Astrocyte (in vitro differentiated cells and primary cell): ENCODE results near the gene OSBPL5. TPM values are rescaled to one million over a fixed set of nuclear protein-coding genes. Genes with fewer than 3 reads are reported as not detected.

ENCODE experiments used
- DNase-seq: peaks from one replicate; pipeline ENCODE4 v3.0.0-alpha.2; 2010; ENCODE audit warnings: low read depth
- FAIRE-seq: peaks from 2 replicates; lab custom pipeline; 2011; peaks lifted over from hg19 to GRCh38; lab: Jason Lieb, UNC
- H2AFZ ChIP-seq: 2 replicates; pipeline ENCODE4 v1.6.0; 2012; ENCODE audit warnings: low read depth, low read length, inconsistent platforms
- H3K27ac ChIP-seq: 2 replicates; pipeline ENCODE4 v1.5.1; 2011; ENCODE audit warnings: low read depth, low read length, inconsistent platforms
- H3K27me3 ChIP-seq: 2 replicates; pipeline ENCODE4 v1.6.0; 2011; ENCODE audit warnings: low read length, inconsistent platforms; ENCODE audit not compliant: insufficient read depth
- H3K36me3 ChIP-seq: 2 replicates; pipeline ENCODE4 v1.5.1; 2011; ENCODE audit warnings: low read length, inconsistent platforms; ENCODE audit not compliant: insufficient read depth
- H3K4me1 ChIP-seq: 2 replicates; pipeline ENCODE4 v1.5.1; 2011; ENCODE audit warnings: low read length, inconsistent platforms; ENCODE audit not compliant: insufficient read depth
- H3K4me2 ChIP-seq: 2 replicates; pipeline ENCODE4 v1.6.0; 2012; ENCODE audit warnings: low read length, inconsistent platforms
- H3K4me3 ChIP-seq: 2 replicates; pipeline ENCODE4 v1.5.1; 2011; ENCODE audit warnings: low read depth, mild to moderate bottlenecking, low read length, inconsistent platforms; ENCODE audit not compliant: insufficient read depth
- H3K79me2 ChIP-seq: 2 replicates; pipeline ENCODE4 v1.6.0; 2012; ENCODE audit warnings: mild to moderate bottlenecking, low read length, inconsistent platforms; ENCODE audit not compliant: insufficient read depth
- H3K9ac ChIP-seq: 2 replicates; pipeline ENCODE4 v1.6.0; 2012; ENCODE audit warnings: mild to moderate bottlenecking, low read length, inconsistent platforms
- H3K9me3 ChIP-seq: 2 replicates; pipeline ENCODE4 v1.5.1; 2012; ENCODE audit warnings: low read depth, mild to moderate bottlenecking, low read length, inconsistent platforms; ENCODE audit not compliant: insufficient read depth
- H4K20me1 ChIP-seq: 2 replicates; pipeline ENCODE4 v1.6.0; 2012; ENCODE audit warnings: low read length, inconsistent platforms; ENCODE audit not compliant: insufficient read depth
- H3K27ac Mint-ChIP-seq: one replicate; pipeline ENCODE4 v1.8.0; 2021; ENCODE audit warnings: mild to moderate bottlenecking, mixed read lengths; ENCODE audit not compliant: unreplicated experiment
- H3K27me3 Mint-ChIP-seq: one replicate; pipeline ENCODE4 v1.8.0; 2021; ENCODE audit warnings: low read depth, mixed read lengths; ENCODE audit not compliant: unreplicated experiment
- H3K36me3 Mint-ChIP-seq: one replicate; pipeline ENCODE4 v1.8.0; 2021; ENCODE audit warnings: low read depth, mixed read lengths; ENCODE audit not compliant: unreplicated experiment
- H3K4me1 Mint-ChIP-seq: one replicate; pipeline ENCODE4 v1.8.0; 2021; ENCODE audit warnings: low read depth, mixed read lengths; ENCODE audit not compliant: unreplicated experiment
- H3K4me3 Mint-ChIP-seq: one replicate; pipeline ENCODE4 v1.8.0; 2021; ENCODE audit warnings: mild to moderate bottlenecking, moderate library complexity, mixed read lengths; ENCODE audit not compliant: unreplicated experiment
- H3K9me3 Mint-ChIP-seq: one replicate; pipeline ENCODE4 v1.8.0; 2021; ENCODE audit warnings: mild to moderate bottlenecking, mixed read lengths; ENCODE audit not compliant: unreplicated experiment
- CTCF ChIP-seq: IDR thresholded peaks from 2 replicates; pipeline ENCODE4 v1.5.1; 2011; ENCODE audit warnings: low read depth, mild to moderate bottlenecking, inconsistent platforms, low read length, moderate library complexity; ENCODE audit not compliant: insufficient read depth
- EZH2 ChIP-seq: IDR thresholded peaks from 2 replicates; pipeline ENCODE4 v1.6.1; 2012; ENCODE audit warnings: mild to moderate bottlenecking, low read length, inconsistent platforms; ENCODE audit not compliant: insufficient read depth
- total RNA-seq: library from RNA; stranded (reverse); gene quantifications from 2 replicates; pipeline ENCODE4 v1.2.1, GENCODE V29; 2021

Gene OSBPL5
- total RNA-seq, 1 donor from 2014 or later: 29.0 TPM

- Mint-ChIP-seq H3K9me3 (peaks cover 19% of the 10 kb centered on the region), H3K27ac (peak overlapping the region; percentile 96), H3K36me3 (peaks cover 4% of the 10 kb centered on the region), H3K4me1 (peaks cover 8% of the 10 kb centered on the region), H3K4me3 (no peak overlapping the region), H3K27me3 (peaks cover 4% of the 10 kb centered on the region)
- Histone ChIP-seq H3K79me2 (no peaks in the 10 kb centered on the region), H3K9me3 (peaks cover 10% of the 10 kb centered on the region), H3K9ac (no peak overlapping the region), H3K27ac (no peak overlapping the region), H3K4me1 (peaks cover 3% of the 10 kb centered on the region), H4K20me1 (no peaks in the 10 kb centered on the region), H3K4me2 (peak overlapping the region; percentile 10), H3K27me3 (no peaks in the 10 kb centered on the region), H3K4me3 (no peak overlapping the region), H3K36me3 (no peaks in the 10 kb centered on the region), H2AFZ (no peak overlapping the region)
- FAIRE-seq (peak; percentile 17), DNase-seq (peak; percentile 81)
- TF ChIP-seq EZH2 (no peak), CTCF (no peak)
These were observed 13.2 kb upstream of the OSBPL5 start for GRCh38 chr11:3178349-3178748.

DNA sequence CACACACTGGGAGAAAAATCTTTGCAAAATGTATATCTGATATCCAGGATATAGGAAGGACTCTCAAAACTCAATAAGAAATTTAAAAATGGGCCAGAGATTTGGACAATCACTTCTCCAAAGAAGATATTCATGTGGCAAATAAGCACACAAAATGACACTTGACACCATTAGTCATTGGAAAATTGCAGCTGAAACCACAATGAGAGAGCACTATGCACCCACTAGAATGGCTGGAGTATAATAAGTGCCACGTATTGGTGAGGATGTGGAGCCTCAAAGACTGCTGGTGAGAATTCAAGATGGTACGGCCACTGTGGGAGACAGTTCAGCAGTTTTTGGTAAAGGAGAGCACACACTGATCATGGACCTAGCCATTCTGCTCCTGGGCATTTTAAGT is 12.8 kb upstream of the OSBPL5 start:
- Histone ChIP-seq H3K9me3 (peaks cover 10% of the 10 kb centered on the region), H3K9ac (no peak overlapping the region), H2AFZ (no peak overlapping the region), H3K27me3 (no peaks in the 10 kb centered on the region), H3K4me2 (peak overlapping the region; percentile 10), H3K27ac (no peak overlapping the region), H3K36me3 (no peaks in the 10 kb centered on the region), H3K4me1 (peaks cover 3% of the 10 kb centered on the region), H3K79me2 (no peaks in the 10 kb centered on the region), H4K20me1 (no peaks in the 10 kb centered on the region), H3K4me3 (no peak overlapping the region)
- Mint-ChIP-seq H3K4me1 (peaks cover 8% of the 10 kb centered on the region), H3K27ac (peak overlapping the region; percentile 96), H3K36me3 (peaks cover 4% of the 10 kb centered on the region), H3K9me3 (peaks cover 19% of the 10 kb centered on the region), H3K27me3 (peaks cover 4% of the 10 kb centered on the region), H3K4me3 (no peak overlapping the region)
- peak; percentile 65 for DNase-seq
- no peak for FAIRE-seq
- TF ChIP-seq EZH2 (no peak), CTCF (no peak)

DNA sequence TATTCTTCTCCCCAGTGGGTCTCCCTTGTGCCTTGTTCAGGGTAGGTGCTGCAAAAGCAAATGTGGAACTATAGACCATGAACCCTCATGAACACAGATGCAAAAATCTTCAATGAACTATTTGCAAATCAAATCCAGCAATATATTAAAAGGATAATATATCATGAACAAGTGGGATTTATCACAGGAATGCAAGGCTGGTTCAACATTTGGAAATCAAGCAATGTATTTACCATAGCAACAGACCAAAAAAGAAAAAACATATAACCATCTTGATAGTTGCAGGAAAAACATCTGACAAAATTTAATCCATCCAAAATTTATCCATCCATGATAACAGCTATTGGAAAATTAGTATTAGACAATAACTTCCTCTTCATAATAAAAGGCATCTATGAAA is 11.4 kb upstream of the OSBPL5 start:
- Histone ChIP-seq H3K4me1 (peaks cover 3% of the 10 kb centered on the region), H3K27ac (no peak overlapping the region), H3K4me3 (no peak overlapping the region), H3K9me3 (peaks cover 10% of the 10 kb centered on the region), H2AFZ (no peak overlapping the region), H3K36me3 (no peaks in the 10 kb centered on the region), H3K79me2 (no peaks in the 10 kb centered on the region), H3K27me3 (peaks cover 4% of the 10 kb centered on the region), H3K9ac (no peak overlapping the region), H4K20me1 (no peaks in the 10 kb centered on the region), H3K4me2 (no peak overlapping the region)
- Mint-ChIP-seq H3K27ac (no peak overlapping the region), H3K9me3 (peaks cover 15% of the 10 kb centered on the region), H3K4me1 (peaks cover 8% of the 10 kb centered on the region), H3K4me3 (no peak overlapping the region), H3K27me3 (peaks cover 9% of the 10 kb centered on the region), H3K36me3 (peaks cover 3% of the 10 kb centered on the region)
- TF ChIP-seq EZH2 (no peak), CTCF (no peak)
- DNase-seq (no peak), FAIRE-seq (no peak)
